GM20000 (cell line): Measurements from ENCODE around the gene NEK11.
"Not testable (repeated sequence)": the region's sequence is repeated elsewhere in the genome, so short reads cannot be mapped to it uniquely, and the experiment has no call there.

Experiments
- DNase-seq: peaks from one replicate; pipeline ENCODE4 v3.0.0; 2012; ENCODE audit warnings: low spot score
- TF ChIP-seq, protein P1 (sequence below): IDR thresholded peaks from 2 replicates; pipeline ENCODE4 v1.5.1; 2012; ENCODE audit warnings: mild to moderate bottlenecking, control low read depth; ENCODE audit errors: extremely low read depth, missing control alignments

Gene NEK11

DNA sequence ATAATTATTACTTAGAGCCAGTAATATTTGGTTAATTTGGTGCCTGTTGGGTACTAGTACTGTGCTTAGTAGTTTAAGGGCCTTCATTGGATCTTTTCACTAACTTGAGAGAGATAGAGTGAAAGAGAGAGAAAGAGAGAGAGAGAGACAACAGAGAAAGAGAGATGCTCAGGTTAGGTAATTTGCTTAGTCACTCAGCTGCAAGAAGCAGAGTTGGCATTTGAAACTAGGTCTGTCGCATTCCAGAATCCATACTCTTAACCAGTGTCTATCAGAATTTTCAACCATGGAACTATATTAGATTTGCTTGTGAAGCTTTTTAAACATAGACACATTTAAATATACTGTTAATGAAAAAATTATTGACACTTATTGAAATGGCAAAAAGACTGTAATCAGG, 323.8 kb downstream of the NEK11 start:
- DNase-seq = no peak
- TF ChIP-seq, protein P1, sequence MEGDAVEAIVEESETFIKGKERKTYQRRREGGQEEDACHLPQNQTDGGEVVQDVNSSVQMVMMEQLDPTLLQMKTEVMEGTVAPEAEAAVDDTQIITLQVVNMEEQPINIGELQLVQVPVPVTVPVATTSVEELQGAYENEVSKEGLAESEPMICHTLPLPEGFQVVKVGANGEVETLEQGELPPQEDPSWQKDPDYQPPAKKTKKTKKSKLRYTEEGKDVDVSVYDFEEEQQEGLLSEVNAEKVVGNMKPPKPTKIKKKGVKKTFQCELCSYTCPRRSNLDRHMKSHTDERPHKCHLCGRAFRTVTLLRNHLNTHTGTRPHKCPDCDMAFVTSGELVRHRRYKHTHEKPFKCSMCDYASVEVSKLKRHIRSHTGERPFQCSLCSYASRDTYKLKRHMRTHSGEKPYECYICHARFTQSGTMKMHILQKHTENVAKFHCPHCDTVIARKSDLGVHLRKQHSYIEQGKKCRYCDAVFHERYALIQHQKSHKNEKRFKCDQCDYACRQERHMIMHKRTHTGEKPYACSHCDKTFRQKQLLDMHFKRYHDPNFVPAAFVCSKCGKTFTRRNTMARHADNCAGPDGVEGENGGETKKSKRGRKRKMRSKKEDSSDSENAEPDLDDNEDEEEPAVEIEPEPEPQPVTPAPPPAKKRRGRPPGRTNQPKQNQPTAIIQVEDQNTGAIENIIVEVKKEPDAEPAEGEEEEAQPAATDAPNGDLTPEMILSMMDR = no peak

DNA sequence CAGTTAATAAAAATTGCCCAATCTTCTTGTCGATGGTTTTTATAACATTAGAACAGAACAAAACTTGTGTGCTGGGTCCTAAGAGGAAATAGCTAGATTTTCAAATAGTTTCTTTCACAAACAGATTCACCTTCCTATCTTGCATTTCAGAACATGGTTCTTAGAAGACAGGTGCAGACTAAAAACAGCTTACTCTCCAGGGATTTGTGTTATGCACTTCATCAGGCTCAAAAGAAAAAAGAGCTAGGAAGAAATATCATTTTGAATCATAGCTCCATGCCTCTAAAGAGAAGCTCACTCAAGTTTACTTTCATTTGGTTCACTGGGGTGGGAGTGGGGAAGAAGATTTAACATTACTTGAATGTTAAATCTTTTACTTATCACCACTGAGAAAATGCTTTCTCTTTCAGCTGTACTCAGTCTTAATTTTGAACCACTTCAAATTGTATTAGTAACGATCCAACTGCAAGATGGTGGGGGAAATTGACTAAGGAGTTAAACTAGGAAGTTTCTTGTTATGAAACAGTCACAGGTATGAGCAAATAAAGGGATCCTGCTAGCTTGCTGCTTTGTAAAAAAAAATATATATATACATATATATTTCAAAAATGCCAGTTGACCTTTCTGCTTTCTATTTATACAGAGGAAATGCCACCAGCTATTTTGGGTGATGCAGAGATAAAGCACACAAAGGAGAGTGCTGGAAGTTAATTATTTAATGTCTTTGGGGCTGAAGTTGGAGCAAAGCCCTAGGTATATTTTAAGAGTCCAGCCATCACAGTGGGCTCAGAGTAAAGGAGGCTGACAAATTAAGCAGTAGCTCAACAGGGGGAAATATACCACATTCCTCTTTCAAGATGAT, 326.6 kb downstream of the NEK11 start:
- no peak for DNase-seq
- TF ChIP-seq, protein P1 = no peak

DNA sequence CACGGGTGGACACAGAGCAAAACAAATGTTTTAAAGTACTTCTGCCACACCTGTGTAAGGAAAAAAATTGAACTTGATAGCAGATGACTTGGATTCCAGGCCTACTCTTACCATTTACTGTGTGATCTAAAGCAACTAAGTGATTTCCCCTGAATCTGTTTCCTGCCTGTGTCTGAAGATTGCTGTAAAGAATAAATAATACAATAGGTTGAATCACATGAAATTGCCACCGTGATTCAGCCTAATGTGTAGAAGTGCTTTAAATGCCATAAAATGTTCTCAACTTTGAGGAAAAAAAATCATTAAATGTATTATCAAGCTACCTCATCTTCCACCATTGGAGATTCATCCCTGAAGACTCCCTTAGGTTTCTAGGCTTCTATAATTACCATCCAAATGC, 327.3 kb downstream of the NEK11 start:
- DNase-seq = no peak
- TF ChIP-seq, protein P1 = no peak

DNA sequence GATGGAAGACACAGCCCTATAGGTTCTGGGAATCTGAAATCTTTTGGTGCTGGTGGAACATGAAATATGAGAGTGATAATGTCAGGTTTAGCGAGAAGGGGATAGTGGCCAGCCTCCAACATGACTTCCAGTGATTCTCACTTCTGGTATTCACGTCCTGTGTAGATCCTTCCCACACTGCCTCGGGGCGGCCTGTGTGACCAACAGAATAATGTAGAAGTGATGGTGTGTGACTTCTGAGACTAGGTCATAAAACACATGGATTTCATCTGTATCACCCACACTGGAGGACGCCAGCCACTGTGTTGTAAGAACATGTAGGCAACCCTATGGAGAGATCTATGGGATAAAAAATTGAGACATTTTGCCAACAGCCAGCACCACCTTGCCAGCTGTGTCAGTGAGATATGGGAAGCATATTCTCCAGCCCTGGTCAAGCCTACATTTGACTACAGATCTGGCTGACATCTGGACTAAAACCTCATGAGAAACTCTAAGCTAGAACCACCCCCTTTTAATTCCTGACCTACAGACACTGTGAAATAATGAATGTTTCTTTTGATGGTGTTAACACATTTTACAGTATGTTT, 329.4 kb downstream of the NEK11 start:
- no peak for DNase-seq
- TF ChIP-seq, protein P1 = no peak

DNA sequence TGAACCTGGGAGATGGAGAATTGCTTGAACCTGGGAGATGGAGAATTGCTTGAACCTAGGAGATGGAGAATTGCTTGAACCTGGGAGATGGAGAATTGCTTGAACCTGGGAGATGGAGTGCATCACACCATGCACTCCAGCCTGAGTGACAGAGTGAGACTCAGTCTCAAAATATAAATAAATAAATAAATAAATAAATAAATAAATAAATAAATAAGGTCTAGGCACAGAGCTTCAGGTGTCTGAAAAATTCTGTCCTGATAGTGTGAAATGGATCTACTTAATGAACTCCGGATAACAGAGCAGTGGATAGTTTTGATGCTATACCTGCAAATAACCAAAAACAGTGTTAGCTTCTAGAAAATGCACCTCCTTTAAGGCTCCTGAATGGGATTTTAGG, 330.6 kb downstream of the NEK11 start:
- no peak for DNase-seq
- TF ChIP-seq, protein P1 = no peak

DNA sequence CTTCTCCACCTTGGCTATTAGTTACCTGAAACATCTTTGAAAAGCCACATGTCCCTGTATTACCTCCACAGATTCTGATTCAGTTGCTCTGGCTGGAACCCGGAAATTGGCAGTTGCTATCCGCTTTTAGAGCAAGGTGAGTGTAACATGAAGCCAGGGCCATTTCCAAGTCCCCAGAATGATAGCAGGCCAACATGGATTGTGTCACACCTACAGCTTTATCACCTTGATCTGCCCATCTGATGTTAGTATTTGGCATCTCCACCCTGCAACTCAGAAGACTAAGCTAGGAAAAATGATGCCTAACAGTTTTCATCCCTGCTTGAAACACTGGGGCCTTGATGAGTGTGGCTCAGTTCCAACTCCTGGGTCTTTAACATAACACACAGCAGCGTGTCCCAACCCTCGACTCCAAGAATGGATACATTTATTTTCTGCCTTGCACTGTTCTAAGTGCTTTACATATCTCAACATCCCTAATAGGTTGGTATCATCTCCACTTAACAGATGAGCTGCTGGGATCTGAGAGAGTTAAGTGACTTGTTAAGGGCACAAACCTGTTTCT, 333.6 kb downstream of the NEK11 start:
- TF ChIP-seq, protein P1 = no peak
- DNase-seq = no peak

DNA sequence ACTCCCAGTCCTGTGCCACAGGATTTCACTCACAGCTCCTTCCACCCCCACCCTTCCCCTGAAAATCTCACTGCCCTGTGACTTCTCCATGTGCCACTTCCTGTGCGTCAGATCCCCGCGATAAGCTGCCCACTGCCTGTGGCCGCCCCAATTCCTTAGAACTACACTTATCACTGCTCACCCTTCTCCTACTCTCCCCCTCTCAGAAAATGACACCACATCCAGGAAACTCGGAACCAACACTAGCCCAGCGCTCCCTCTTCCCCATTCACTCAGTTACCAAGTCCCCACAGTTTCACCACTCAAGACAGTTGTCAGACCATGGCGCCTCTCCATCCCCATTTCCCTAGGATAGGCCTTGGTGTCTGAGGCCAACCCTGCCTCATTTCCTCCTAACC, 334.4 kb downstream of the NEK11 start:
- DNase-seq = not testable (repeated sequence)
